T-helper 2 cell treated with Interferon-gamma antibody and Interleukin-4, amounts not matched to agents 100 ng/mL and 5 ng/mL, for 36 hours (primary cell): ENCODE results near the gene FPR3. TPM values are rescaled to one million over a fixed set of nuclear protein-coding genes. Genes with fewer than 3 reads are reported as not detected.
"Not testable (repeated sequence)": the region's sequence is repeated elsewhere in the genome, so short reads cannot be mapped to it uniquely, and the experiment has no call there.

Experiments
- intact Hi-C: fragments of 100-400 bp; cut with micrococcal nuclease; formaldehyde crosslinking; loops from one replicate; pipeline ENCODE4 v1.15.1; 2023
- total RNA-seq: library from RNA; stranded (reverse); gene quantifications from 2 replicates; pipeline ENCODE4 v1.2.3, GENCODE V29; 2022

FPR3 gene, protein sequence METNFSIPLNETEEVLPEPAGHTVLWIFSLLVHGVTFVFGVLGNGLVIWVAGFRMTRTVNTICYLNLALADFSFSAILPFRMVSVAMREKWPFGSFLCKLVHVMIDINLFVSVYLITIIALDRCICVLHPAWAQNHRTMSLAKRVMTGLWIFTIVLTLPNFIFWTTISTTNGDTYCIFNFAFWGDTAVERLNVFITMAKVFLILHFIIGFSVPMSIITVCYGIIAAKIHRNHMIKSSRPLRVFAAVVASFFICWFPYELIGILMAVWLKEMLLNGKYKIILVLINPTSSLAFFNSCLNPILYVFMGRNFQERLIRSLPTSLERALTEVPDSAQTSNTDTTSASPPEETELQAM
- total RNA-seq: not detected in 2 replicates

GRCh38 chr19:51794885-51795490, at the start of gene FPR3:
Gene FPR3 (plus strand): TSS chr19:51795157. CDS start chr19:51823749, 28,592 bp downstream.
- intact Hi-C loops: no loop called here

DNA sequence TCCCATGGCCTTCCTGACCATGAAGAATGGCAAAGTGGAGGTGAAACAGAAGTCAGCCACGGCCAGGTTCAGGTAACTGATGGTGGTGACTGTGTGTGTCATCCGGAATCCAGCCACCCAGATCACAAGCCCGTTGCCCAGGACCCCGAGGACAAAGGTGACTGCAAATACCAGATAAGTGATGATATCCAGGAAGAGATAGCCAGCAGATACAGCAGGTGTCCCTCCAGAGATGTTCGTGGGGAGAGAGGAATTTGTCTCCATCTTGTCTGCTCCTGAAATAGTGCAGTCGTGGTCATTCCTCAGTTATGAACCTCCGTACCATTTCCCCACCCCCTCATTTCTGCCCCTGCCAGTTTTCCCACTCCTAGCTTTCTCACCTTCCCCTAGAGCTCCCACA, 48.2 kb upstream of the FPR3 start:
- intact Hi-C loops: no loop called here

DNA sequence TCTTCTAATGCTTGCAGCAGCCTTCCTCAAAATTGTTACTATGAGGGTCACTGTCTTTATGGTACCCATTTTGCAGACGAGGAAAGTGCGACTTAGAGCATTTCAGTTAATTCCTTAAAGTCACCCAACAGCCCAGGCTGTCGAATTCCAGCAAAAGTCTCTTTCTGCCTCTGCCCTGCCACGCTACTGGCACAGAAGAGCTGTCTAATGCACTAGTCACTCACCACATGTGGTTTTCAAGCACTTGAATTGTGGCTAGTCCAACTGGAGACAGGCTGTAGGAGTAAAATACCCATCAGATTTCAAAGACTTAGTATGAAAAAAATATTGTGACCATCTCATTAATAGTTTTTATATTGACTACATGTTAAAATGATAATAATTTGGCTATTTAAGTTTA, 45.0 kb upstream of the FPR3 start:
- intact Hi-C loops: no loop called here

DNA sequence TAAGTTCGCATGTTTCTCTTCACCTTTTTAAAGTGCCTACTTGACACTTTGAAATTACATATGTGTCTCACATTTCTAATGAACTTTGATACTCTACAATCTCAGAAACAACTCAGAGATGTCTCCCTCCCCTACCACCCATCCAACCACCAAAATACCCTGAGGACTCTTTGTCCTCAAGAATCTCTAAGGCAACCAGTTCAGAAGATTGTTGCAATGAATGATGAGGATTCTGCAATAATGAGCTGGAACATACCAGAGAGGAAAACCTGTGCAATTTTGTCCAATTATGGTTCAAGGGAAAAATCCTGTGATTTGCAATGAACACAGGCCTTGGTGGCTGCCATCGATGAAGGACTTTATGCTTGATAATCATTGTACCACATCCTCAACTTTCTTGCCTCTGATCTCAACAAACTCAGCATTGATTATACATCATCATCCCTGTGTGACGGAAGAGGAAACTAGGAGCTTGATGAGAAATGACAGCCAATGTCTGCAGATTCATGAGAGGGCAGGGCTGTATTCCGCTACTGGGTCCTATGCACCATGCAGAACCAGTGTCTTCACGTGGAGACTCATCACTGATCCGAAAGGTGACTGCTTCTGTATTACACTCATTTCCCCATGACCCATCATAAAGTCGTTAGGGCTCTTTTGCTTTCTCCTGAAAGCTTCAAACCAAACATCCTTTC, 44.4 kb upstream of the FPR3 start:
- intact Hi-C loops: no loop called here

- intact Hi-C loops: no loop called here
Observed at GRCh38 chr19:51751655-51752054, 43.3 kb upstream of the FPR3 start, which contains the start of gene FPR1. Gene FPR1 (minus strand): TSS chr19:51751878. CDS start chr19:51746994, 4,884 bp downstream.

DNA sequence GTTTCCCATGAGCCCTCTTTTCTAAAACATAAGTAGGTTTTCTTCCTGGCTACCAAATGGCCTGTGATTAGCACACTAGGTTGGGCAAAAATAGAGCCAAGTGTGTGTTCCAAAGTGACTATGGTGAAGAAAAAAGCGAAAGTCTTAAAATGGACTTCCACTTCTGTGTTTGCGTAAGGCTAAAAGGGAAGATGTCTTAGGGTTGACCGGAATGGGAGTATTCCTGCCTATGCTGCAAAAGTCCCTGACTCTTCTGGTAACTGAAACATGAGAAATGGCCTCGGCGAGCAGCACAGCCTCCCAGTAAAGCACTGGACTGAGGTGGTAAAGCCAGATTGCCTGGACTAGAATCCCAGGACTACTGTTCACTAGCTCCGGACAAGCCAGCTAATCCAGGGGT, 40.8 kb upstream of the FPR3 start:
- intact Hi-C loops: no loop called here

- intact Hi-C loops: no loop called here
Observed at GRCh38 chr19:51754770-51755169, 40.2 kb upstream of the FPR3 start.

DNA sequence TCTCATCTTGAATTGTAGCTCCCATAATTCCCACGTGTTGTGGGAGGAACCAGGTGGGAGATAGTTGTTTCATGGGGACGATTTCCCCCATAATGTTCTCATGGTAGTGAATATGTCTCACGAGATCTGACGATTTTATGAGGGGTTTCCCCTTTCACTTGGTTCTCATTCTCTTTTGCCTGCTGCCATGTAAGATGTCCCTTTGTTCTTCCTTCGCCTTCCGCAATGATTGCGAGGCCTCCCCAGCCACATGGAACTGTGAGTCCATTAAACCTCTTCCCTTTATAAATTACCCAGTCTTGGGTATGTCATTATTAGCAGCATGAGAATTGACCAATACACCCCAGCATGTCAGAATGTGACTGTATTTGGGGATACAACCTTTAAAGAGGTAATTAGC, 39.4 kb upstream of the FPR3 start:
- intact Hi-C loops: no loop called here

DNA sequence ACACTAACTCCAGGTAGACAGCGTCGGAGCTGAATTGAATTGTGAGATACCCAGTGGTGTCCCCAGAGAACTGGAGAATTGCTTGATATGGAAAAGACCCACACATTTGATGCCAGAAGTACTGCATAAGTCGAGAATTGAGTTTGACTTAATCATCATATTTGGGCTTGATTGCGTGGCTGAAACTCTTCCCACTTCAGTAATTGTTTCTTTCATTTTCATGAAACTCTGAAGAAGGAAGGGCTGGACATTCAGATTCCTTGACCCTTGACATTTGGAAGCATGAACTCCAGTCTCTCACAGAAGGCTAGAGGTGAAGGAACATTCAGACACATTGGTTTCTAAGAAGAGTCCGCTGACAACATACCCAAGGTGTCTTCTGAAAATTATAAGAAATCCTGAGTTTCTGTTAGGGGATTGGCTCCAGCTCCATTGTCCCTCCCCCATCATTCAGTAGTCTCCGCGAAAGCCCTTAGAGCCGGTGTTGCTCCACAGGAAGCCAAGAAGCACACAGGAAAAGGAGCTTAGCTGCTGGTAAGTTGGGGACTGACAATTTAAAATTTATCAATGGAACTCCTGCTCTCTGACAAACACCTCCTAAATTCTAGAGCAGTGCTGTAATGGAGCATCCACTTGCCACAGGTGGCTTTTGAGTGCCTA, 34.1 kb upstream of the FPR3 start, which contains the start of gene FPR2:
FPR2 (plus strand) TSS at position 484 of the 660 bp plus-strand sequence. CDS start 7,479 bp downstream, outside the sequence.
- intact Hi-C loops: no loop called here

- intact Hi-C loops: no loop called here
Observed at GRCh38 chr19:51761696-51762095, 33.3 kb upstream of the FPR3 start.

- intact Hi-C loops: no loop called here
Observed at GRCh38 chr19:51765086-51765485, 29.9 kb upstream of the FPR3 start.

DNA sequence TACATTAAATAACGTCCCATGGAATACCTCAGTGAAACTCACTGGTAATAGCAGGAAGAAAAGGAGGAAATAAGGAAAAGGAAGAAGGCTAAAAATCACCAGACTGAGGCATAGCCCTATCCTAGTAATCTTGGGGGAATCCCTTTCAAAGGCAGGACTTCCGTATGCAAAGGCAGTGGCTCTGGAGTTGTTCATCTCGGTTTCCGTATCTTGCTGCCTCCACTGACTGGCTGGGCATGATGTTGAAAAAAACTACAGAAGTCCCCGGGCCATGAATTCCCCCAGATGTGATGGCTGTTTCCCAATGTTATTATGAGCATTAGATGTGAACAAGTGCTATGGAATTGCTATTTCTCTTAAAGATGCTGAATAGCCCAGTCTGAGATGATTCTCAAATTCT, 28.5 kb upstream of the FPR3 start:
- intact Hi-C loops: no loop called here

- intact Hi-C loops: no loop called here
Observed at GRCh38 chr19:51771376-51772130, 23.4 kb upstream of the FPR3 start.

DNA sequence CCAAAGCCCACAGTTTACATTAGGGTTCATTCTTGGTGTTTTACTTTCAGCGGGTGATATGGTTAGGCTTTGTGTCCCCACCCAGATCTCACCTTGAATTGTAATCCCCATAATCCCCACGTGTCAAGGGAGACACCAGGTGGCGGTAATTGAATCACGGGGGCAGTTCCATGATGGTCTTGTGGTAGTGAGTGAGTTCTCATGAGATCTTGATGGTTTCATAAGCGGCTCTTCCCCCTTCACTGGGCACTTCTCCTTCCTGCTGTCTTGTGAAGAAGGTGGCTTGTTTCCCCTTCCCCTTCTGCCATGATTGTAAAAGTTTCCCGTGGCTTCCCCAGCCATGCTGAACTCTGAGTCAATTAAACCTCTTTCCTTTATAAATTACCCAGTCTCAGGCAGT, 22.0 kb upstream of the FPR3 start:
- intact Hi-C loops: no loop called here

DNA sequence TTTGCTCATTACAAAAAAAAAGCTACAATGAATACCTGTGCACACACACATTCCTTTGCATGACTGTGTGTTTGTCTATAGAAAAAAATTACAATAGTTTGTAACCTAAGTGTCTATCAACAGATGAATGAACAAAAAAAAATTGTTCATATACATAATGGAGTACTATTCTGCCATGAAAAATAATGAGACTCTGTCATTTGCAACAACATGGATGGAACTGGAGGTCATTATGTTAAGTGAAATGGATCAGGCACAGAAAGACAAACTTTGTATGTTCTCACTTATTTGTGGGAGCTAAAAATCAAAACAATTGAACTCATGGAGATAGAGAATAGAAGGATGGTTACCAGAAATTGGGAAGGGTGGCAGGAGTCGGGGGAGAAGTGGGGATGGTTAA, 18.4 kb upstream of the FPR3 start:
- intact Hi-C loops: not testable (repeated sequence)

- intact Hi-C loops: no loop called here
Observed at GRCh38 chr19:51777570-51778462, 17.1 kb upstream of the FPR3 start.

- intact Hi-C loops: no loop called here
Observed at GRCh38 chr19:51779181-51779580, 15.8 kb upstream of the FPR3 start.

- intact Hi-C loops: no loop called here
Observed at GRCh38 chr19:51779703-51780102, 15.3 kb upstream of the FPR3 start.

DNA sequence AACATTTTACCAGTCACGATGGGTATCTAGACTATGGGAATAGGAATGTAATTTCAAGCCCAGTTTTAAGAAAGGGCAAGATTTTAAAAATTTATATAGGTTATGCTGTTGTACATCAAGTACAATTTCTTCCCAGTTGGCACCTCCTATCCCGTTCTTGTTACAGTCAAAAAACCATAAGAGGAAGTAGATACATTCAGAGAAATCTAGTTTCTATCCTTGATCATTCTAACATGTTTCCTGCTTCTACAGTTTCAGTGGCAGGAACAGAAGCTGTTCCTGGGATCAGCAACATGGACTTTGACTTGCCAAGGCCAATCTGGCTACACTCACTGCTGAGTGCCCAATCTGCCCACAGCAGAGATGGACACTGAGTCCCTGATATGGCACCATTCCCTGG, 14.7 kb upstream of the FPR3 start:
- intact Hi-C loops: no loop called here

- intact Hi-C loops: no loop called here
Observed at GRCh38 chr19:51781999-51782398, 13.0 kb upstream of the FPR3 start.
